DMS 273 (cell line): ENCODE results near the gene RPN2.

Source experiments
- DNase-seq: peaks from one replicate; lab custom pipeline; 2025; ENCODE audit not compliant: unreplicated experiment; lab: John Stamatoyannopoulos, UW

RPN2 gene

GRCh38 chr20:37263686-37264085, 84.6 kb downstream of the RPN2 start:
- DNase-seq = no peak

GRCh38 chr20:37265152-37265551, 86.0 kb downstream of the RPN2 start:
- no peak for DNase-seq

- DNase-seq = no peak
These were observed 88.0 kb downstream of the RPN2 start for GRCh38 chr20:37266940-37267666.

- no peak for DNase-seq
These were observed 88.7 kb downstream of the RPN2 start for GRCh38 chr20:37267667-37268313.

- DNase-seq = no peak
These were observed 91.7 kb downstream of the RPN2 start for GRCh38 chr20:37270576-37271420.

- DNase-seq = no peak
These were observed 92.3 kb downstream of the RPN2 start for GRCh38 chr20:37271421-37271768.

- DNase-seq = no peak
These were observed 94.9 kb downstream of the RPN2 start for GRCh38 chr20:37273988-37274387.

GRCh38 chr20:37274851-37275524, 95.9 kb downstream of the RPN2 start:
- no peak for DNase-seq

GRCh38 chr20:37276494-37277252, 97.5 kb downstream of the RPN2 start:
- DNase-seq = peak; percentile 92

- DNase-seq = no peak
These were observed 98.1 kb downstream of the RPN2 start for GRCh38 chr20:37277253-37277593.

- no peak for DNase-seq
These were observed 99.9 kb downstream of the RPN2 start for GRCh38 chr20:37278966-37279590.

GRCh38 chr20:37279820-37280219, 100.7 kb downstream of the RPN2 start:
- DNase-seq = no peak

- DNase-seq = no peak
These were observed 101.3 kb downstream of the RPN2 start for GRCh38 chr20:37280403-37280802.

GRCh38 chr20:37282556-37282955, 103.4 kb downstream of the RPN2 start:
- peak; percentile 43 for DNase-seq

GRCh38 chr20:37283530-37284195, 104.5 kb downstream of the RPN2 start:
- no peak for DNase-seq

- no peak for DNase-seq
These were observed 105.6 kb downstream of the RPN2 start for GRCh38 chr20:37284691-37285161.

GRCh38 chr20:37285664-37286374, 106.7 kb downstream of the RPN2 start:
- DNase-seq = no peak

GRCh38 chr20:37288091-37288490, 109.0 kb downstream of the RPN2 start:
- no peak for DNase-seq
